Thoracic aorta (tissue), 2 donors: Measurements from ENCODE around the gene SSTR3. TPM values are rescaled to one million over a fixed set of nuclear protein-coding genes. Genes with fewer than 3 reads are reported as not detected.

Experiments used
- ATAC-seq: fragments of 150-250 bp; one replicate; pipeline ENCODE4 v1.8.0; 2017; ENCODE audit warnings: low read depth; ENCODE audit not compliant: insufficient number of reproducible peaks, low FRiP score
- DNase-seq: peaks from one replicate; pipeline ENCODE4 v3.0.0-alpha.2; 2020; ENCODE audit warnings: low spot score
- H3K27ac ChIP-seq, 2 donors: fragments of 200-600 bp; sonication (generic); 1 replicate in 1 of 2; 2 replicates in 1 of 2; pipeline ENCODE4 v1.5.1; 2016; ENCODE audit warnings: mild to moderate bottlenecking in 2 of 2, moderate library complexity in 2 of 2
- H3K27me3 ChIP-seq: fragments of 200-600 bp; sonication (generic); replicated peaks from 2 replicates; pipeline ENCODE4 v1.6.0; 2016; ENCODE audit warnings: mild to moderate bottlenecking; ENCODE audit not compliant: insufficient read depth
- H3K36me3 ChIP-seq: fragments of 200-600 bp; sonication (generic); one replicate; pipeline ENCODE4 v1.5.1; 2016
- H3K4me1 ChIP-seq, 2 donors: fragments of 200-600 bp; sonication (generic); 1 replicate in 1 of 2; 2 replicates in 1 of 2; pipeline versions ENCODE4 v1.5.1 to v1.6.0; 2016; ENCODE audit warnings: low read depth in 2 of 2, mild to moderate bottlenecking in 1 of 2; ENCODE audit not compliant: control insufficient read depth in 1 of 2
- H3K4me3 ChIP-seq: fragments of 200-600 bp; sonication (generic); 2 replicates; pipeline ENCODE4 v1.5.1; 2016; ENCODE audit warnings: mild to moderate bottlenecking
- H3K9me3 ChIP-seq: fragments of 200-600 bp; sonication (generic); 2 replicates; pipeline ENCODE4 v1.5.1; 2016
- CTCF ChIP-seq: fragments of 200-600 bp; sonication (generic); IDR thresholded peaks from one replicate; pipeline ENCODE4 v1.5.1; 2019; ENCODE audit warnings: antibody characterized with exemption
- total RNA-seq, 2 donors: library from RNA; depleted of rRNA; stranded (reverse); fragments of >200 nt; gene quantifications; one replicate each; pipeline versions ENCODE4 v1.1.0 to v1.2.3, GENCODE V29; 2016

SSTR3 gene
- total RNA-seq, 2 donors from 2014 or later: not detected

- TF ChIP-seq CTCF: no peak
- Histone ChIP-seq H3K27ac (no peak overlapping the region), H3K27me3 (no peaks in the 10 kb centered on the region), H3K4me3 (peak overlapping the region; percentile 55), H3K36me3 (no peaks in the 10 kb centered on the region), H3K4me1 (peaks cover 9 to 16% of the 10 kb centered on the region in 2 donors), H3K9me3 (no peaks in the 10 kb centered on the region)
- no peak for DNase-seq
- ATAC-seq: peak; percentile 11
Measured at GRCh38 chr22:37176464-37177061, 35.7 kb downstream of the SSTR3 start.

- no peak for TF ChIP-seq CTCF
- H3K9me3 ChIP-seq: no peaks in the 10 kb centered on the region
- no peak overlapping the region for H3K27ac ChIP-seq
- peaks cover 9 to 16% of the 10 kb centered on the region in 2 donors for H3K4me1 ChIP-seq
- ATAC-seq (no peak), DNase-seq (no peak)
- no peaks in the 10 kb centered on the region for H3K27me3 ChIP-seq
- H3K36me3 ChIP-seq: no peaks in the 10 kb centered on the region
- H3K4me3 ChIP-seq: no peak overlapping the region
Measured at GRCh38 chr22:37175414-37176281, 36.6 kb downstream of the SSTR3 start.

GRCh38 chr22:37174964-37175363 is 37.3 kb downstream of the SSTR3 start:
- H3K4me1 ChIP-seq: peaks cover 9 to 16% of the 10 kb centered on the region in 2 donors
- no peak overlapping the region for H3K4me3 ChIP-seq
- no peaks in the 10 kb centered on the region for H3K9me3 ChIP-seq
- DNase-seq: no peak
- no peaks in the 10 kb centered on the region for H3K36me3 ChIP-seq
- ATAC-seq: no peak
- H3K27ac ChIP-seq: no peak overlapping the region
- no peak for TF ChIP-seq CTCF
- no peaks in the 10 kb centered on the region for H3K27me3 ChIP-seq

DNA sequence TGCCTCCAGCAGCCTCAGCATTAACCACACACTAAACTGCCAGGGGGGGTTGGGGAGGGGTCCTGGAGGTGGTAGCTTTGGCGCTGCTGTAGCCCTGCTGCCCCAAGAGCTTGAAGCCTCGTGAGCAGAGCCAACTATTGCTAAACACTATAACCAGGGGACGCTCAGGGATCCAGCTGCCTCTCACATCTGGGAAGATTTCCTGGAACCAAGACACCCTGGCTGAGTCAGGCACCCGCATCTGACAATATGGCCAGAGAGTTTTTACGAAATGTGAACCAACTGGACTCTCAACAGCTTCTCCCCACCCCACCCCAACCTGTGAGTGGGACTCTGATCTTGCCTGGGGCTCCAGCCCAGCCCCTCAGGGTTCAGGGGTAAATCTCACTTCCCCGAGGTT is 38.6 kb downstream of the SSTR3 start:
- peaks cover 9 to 16% of the 10 kb centered on the region in 2 donors for H3K4me1 ChIP-seq
- ATAC-seq: no peak
- H3K27ac ChIP-seq: no peak overlapping the region
- no peak for TF ChIP-seq CTCF
- no peak for DNase-seq
- H3K9me3 ChIP-seq: no peaks in the 10 kb centered on the region
- H3K36me3 ChIP-seq: no peaks in the 10 kb centered on the region
- H3K4me3 ChIP-seq: no peak overlapping the region
- no peaks in the 10 kb centered on the region for H3K27me3 ChIP-seq
